Lower leg skin (tissue), 4 donors: ENCODE measurements around the gene E2F1. TPM values are rescaled to one million over a fixed set of nuclear protein-coding genes. Genes with fewer than 3 reads are reported as not detected.

Source experiments
- DNase-seq, 2 donors: peaks; one replicate each; pipeline ENCODE4 v3.0.0-alpha.2; 2019; ENCODE audit warnings: low spot score in 2 of 2
- H3K4me3 ChIP-seq: fragments of 200-600 bp; sonication (generic); 2 replicates; pipeline ENCODE4 v1.5.1; 2017; ENCODE audit warnings: mild to moderate bottlenecking, low read depth; ENCODE audit not compliant: poor library complexity, severe bottlenecking
- CTCF ChIP-seq, 3 donors: fragments of 450-650 bp; IDR thresholded peaks; one replicate each; pipeline ENCODE4 v1.5.1; 2016; ENCODE audit warnings: antibody characterized with exemption in 3 of 3, mild to moderate bottlenecking in 3 of 3, moderate library complexity in 2 of 3
- POLR2A ChIP-seq, 2 donors: fragments of 450-650 bp; IDR thresholded peaks; one replicate each; pipeline ENCODE4 v1.6.1; 2016 to 2017; ENCODE audit warnings: antibody characterized with exemption in 2 of 2, mild to moderate bottlenecking in 1 of 2, moderate library complexity in 1 of 2
- WGBS, 2 donors: methylation state at CpG; one replicate each; pipeline ENCODE4 v1.1.5; 2018; 5-methylcytosine and 5-hydroxymethylcytosine counted together
- intact Hi-C: fragments of 100-400 bp; cut with DNase I; formaldehyde crosslinking; loops from one replicate; pipeline ENCODE4 v1.15.0; 2023; ENCODE audit warnings: low total_unique reads
- total RNA-seq, 4 donors: library from RNA; depleted of rRNA; stranded (reverse); fragments of >200 nt; gene quantifications; one replicate each; pipeline ENCODE4 v1.1.0, GENCODE V29; 2016

Gene E2F1
- total RNA-seq, 4 donors from 2014 or later: 1.4 to 6.3 (median 5.7) TPM

- intact Hi-C loops: no loop called here
- 71 to 74% methylated on average over 7 of the region's 7 CpGs for WGBS, 2 donors
- no peak for DNase-seq
- H3K4me3 ChIP-seq: no peak overlapping the region
- no peak for TF ChIP-seq POLR2A (IDR thresholded peaks at IDR 0.05)
- TF ChIP-seq CTCF (IDR thresholded peaks at IDR 0.05): no peak
Measured at GRCh38 chr20:33725607-33726264, 39.6 kb upstream of the E2F1 start.

- TF ChIP-seq CTCF (IDR thresholded peaks at IDR 0.05): no peak
- TF ChIP-seq POLR2A (IDR thresholded peaks at IDR 0.05): no peak
- intact Hi-C loops: no loop called here
- 76 to 80% methylated on average over 14 of the region's 14 CpGs for whole genome bisulfite sequencing, 2 donors
- DNase-seq: no peak
- H3K4me3 ChIP-seq: no peak overlapping the region
Measured at GRCh38 chr20:33724439-33725094, 38.4 kb upstream of the E2F1 start.

GRCh38 chr20:33721391-33722140 is 35.4 kb upstream of the E2F1 start:
- WGBS, 2 donors: 94 to 98% methylated on average over 11 of the region's 11 CpGs
- no peak for TF ChIP-seq CTCF (IDR thresholded peaks at IDR 0.05)
- DNase-seq: no peak
- intact Hi-C loops: no loop called here
- no peak overlapping the region for H3K4me3 ChIP-seq

- no peak for TF ChIP-seq POLR2A (IDR thresholded peaks at IDR 0.05)
- no peak for TF ChIP-seq CTCF (IDR thresholded peaks at IDR 0.05)
- peak within 1 kb of the TSS; percentile 75 for H3K4me3 ChIP-seq
- 2 to 3% methylated on average over 27 to 31 of the region's 46 CpGs for WGBS, 2 donors
- intact Hi-C loops: no loop called here
- peak; percentile 96 for DNase-seq
Measured at GRCh38 chr20:33719989-33720709, 34.0 kb upstream of the E2F1 start, which contains the start of gene PXMP4. PXMP4 (minus strand) TSS chr20:33720310; CDS start chr20:33720207, 103 bp downstream.

- 33 to 35% methylated on average over 13 of the region's 13 CpGs for WGBS, 2 donors
- TF ChIP-seq CTCF (IDR thresholded peaks at IDR 0.05): no peak
- TF ChIP-seq POLR2A (IDR thresholded peaks at IDR 0.05): no peak
- intact Hi-C loops: no loop called here
- H3K4me3 ChIP-seq: peak overlapping the region; percentile 75
- no peak for DNase-seq
Measured at GRCh38 chr20:33719277-33719988, 33.2 kb upstream of the E2F1 start.
